HL-60 (cell line): ENCODE results near the gene CCT5.

ENCODE experiments used
- SPI1 ChIP-seq: IDR thresholded peaks from 2 replicates; pipeline ENCODE4 v1.6.1; 2012; ENCODE audit warnings: low read depth, mild to moderate bottlenecking, borderline replicate concordance
- TF ChIP-seq, protein P1 (sequence below): IDR thresholded peaks from one replicate; pipeline ENCODE4 v1.5.1; 2011; ENCODE audit warnings: low read length, control low read depth, inconsistent platforms; ENCODE audit not compliant: insufficient read depth
- TF ChIP-seq, protein P2 (sequence below): IDR thresholded peaks from 2 replicates; pipeline ENCODE4 v1.6.1; 2012; ENCODE audit warnings: low read depth; ENCODE audit not compliant: insufficient replicate concordance

DNA sequence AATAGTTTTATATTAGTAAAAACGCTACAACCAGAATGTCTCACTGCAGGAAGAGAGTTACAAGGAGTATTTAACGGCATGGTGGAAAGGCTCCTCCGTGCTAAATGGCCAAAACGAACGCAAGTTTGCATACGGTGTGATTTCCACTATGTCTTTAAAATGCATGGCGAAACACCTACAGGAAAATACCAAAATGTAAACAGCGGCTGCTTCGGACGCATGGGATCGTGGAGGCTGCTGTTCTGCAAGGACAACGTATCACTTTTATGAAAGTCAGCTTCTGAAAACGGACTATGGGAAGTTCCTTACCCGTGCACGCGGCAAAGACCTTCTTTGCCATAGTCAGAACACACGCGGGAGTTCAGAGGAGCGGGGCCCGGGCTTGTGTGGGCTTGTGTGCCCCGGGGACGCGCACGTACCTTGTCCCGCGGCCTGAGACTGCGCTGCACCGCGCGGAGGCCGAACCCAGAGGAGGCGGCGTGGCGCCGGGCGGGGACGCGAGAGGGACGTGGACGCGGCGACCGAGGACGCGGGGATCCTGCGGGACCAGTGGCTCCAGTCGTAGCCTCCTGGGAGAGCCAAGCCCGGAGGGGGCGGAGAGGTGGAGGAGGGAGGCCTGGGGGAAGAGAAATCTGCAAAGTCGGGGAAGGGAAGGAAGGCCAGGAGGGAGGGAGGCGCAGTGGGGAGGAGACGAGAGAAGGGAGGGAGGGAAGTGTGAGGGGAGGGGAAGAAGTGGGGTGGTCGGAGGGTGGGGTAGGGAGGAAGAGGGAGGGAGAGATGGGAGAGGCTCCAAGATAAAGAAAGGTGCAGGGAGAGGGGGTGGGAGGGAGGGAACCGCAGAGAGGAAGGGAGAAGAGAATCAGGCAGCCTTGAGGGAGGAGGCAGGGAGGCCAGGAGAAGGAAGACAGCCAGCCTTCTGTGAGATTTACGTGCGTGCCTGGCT is 57.4 kb downstream of the CCT5 start, which contains the start of gene CMBL:
- TF ChIP-seq, protein P1, sequence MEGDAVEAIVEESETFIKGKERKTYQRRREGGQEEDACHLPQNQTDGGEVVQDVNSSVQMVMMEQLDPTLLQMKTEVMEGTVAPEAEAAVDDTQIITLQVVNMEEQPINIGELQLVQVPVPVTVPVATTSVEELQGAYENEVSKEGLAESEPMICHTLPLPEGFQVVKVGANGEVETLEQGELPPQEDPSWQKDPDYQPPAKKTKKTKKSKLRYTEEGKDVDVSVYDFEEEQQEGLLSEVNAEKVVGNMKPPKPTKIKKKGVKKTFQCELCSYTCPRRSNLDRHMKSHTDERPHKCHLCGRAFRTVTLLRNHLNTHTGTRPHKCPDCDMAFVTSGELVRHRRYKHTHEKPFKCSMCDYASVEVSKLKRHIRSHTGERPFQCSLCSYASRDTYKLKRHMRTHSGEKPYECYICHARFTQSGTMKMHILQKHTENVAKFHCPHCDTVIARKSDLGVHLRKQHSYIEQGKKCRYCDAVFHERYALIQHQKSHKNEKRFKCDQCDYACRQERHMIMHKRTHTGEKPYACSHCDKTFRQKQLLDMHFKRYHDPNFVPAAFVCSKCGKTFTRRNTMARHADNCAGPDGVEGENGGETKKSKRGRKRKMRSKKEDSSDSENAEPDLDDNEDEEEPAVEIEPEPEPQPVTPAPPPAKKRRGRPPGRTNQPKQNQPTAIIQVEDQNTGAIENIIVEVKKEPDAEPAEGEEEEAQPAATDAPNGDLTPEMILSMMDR = no peak
- 0 out of 2 replicates have a peak, but pooled peaks have one; percentile 16 for TF ChIP-seq SPI1
- TF ChIP-seq, protein P2, sequence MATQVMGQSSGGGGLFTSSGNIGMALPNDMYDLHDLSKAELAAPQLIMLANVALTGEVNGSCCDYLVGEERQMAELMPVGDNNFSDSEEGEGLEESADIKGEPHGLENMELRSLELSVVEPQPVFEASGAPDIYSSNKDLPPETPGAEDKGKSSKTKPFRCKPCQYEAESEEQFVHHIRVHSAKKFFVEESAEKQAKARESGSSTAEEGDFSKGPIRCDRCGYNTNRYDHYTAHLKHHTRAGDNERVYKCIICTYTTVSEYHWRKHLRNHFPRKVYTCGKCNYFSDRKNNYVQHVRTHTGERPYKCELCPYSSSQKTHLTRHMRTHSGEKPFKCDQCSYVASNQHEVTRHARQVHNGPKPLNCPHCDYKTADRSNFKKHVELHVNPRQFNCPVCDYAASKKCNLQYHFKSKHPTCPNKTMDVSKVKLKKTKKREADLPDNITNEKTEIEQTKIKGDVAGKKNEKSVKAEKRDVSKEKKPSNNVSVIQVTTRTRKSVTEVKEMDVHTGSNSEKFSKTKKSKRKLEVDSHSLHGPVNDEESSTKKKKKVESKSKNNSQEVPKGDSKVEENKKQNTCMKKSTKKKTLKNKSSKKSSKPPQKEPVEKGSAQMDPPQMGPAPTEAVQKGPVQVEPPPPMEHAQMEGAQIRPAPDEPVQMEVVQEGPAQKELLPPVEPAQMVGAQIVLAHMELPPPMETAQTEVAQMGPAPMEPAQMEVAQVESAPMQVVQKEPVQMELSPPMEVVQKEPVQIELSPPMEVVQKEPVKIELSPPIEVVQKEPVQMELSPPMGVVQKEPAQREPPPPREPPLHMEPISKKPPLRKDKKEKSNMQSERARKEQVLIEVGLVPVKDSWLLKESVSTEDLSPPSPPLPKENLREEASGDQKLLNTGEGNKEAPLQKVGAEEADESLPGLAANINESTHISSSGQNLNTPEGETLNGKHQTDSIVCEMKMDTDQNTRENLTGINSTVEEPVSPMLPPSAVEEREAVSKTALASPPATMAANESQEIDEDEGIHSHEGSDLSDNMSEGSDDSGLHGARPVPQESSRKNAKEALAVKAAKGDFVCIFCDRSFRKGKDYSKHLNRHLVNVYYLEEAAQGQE = no peak
